ENCODE data around the gene SPATA20.

Gene SPATA20

DNA sequence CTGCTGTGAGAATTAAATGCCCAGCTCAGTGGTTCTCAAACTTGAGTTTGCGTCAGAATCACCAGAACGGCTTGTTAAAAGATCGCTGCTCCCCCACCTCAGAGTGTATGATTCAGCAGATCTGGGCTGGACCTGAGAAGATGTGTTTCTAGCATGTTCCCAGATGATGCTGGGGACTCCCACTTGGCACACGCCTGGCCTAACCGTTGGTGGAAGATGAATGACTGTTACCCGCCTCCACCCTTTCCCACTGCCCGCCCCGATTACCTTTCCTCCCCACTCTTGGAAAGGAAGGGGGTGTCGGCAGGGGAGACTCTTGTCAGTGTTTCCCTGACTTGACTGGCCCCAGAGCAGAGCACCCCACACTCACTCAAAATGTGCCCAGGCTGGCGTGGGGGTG lies 58.5 kb downstream of the SPATA20 start:
- no peak for DNase-seq
